GM12875 (cell line): Measurements from ENCODE around the gene TTC38.

Experiments
- H3K4me3 ChIP-seq: one replicate; pipeline ENCODE4 v1.5.1; 2011; ENCODE audit warnings: low read depth, low read length, control low read depth
- TF ChIP-seq, protein P1 (sequence below): IDR thresholded peaks from 2 replicates; pipeline ENCODE4 v1.5.1; 2011; ENCODE audit warnings: low read depth, mild to moderate bottlenecking, control low read depth, inconsistent platforms, low read length, moderate library complexity, borderline replicate concordance; ENCODE audit not compliant: insufficient read depth

TTC38 gene

DNA sequence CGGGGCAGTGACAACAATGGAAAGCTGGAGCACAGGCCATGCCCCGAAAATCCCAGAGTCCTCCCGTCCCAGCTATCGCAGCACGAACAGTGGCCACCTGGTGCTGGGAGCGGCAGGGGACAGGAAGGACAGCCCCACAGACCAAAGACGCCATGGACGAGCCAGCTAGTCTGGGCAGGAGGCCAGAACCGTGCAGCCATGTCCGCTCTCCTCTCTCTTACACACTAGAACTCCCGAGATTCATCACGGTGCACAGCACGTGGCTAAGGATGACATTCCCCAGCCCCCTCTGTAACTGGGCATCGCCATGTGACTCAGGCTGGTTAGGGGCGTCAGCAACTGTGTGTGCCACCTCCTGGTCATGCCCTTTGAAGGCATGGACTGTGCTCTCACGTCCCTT lies 22.3 kb upstream of the TTC38 start:
- no peak overlapping the region for H3K4me3 ChIP-seq
- TF ChIP-seq, protein P1, sequence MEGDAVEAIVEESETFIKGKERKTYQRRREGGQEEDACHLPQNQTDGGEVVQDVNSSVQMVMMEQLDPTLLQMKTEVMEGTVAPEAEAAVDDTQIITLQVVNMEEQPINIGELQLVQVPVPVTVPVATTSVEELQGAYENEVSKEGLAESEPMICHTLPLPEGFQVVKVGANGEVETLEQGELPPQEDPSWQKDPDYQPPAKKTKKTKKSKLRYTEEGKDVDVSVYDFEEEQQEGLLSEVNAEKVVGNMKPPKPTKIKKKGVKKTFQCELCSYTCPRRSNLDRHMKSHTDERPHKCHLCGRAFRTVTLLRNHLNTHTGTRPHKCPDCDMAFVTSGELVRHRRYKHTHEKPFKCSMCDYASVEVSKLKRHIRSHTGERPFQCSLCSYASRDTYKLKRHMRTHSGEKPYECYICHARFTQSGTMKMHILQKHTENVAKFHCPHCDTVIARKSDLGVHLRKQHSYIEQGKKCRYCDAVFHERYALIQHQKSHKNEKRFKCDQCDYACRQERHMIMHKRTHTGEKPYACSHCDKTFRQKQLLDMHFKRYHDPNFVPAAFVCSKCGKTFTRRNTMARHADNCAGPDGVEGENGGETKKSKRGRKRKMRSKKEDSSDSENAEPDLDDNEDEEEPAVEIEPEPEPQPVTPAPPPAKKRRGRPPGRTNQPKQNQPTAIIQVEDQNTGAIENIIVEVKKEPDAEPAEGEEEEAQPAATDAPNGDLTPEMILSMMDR, result no peak

DNA sequence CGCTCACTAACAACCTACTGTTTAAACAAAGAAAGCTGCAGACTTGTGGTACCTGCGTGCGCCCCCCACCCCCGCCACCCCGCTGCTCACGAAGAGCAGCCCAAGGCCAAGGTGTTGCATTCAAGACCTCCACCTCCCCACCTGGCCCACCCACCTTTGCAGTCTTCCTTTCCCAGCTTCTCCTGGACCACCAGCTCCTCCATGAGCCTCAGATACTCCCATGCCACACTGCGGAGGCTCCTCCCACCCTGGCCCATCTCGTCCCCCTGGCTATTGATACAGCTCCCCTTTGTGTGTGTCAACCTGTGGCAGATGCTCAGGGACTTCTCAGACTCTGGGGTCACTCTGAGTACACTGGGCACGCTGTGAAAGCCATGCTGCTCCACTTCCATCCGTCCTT lies 21.6 kb upstream of the TTC38 start:
- TF ChIP-seq, protein P1, result no peak
- H3K4me3 ChIP-seq, result no peak overlapping the region

DNA sequence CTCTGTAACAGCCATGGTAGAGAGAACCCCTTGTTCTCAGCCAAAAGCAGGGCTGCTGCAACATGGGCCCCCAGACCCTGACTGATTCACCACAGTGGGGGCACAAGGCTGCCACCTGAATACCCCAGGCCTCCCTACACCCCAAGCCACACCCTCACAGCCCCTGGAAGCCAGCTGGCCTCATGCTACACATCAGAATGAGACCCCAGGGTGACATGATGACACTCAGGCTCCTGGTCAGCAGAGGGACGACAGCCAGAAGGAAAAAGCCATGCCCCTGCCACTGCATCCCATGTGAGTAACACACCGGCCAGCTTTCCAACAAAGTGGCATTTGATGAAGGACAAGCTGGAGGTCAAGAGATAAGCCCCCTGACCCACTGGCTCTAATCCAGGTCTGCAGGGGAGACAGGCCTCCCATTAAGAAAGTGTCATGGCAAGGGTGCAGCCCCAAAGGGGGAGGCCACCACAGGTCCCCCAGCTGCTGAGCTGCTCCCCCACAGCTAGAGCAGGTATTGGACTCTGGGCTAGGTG lies 20.3 kb upstream of the TTC38 start:
- no peak overlapping the region for H3K4me3 ChIP-seq
- TF ChIP-seq, protein P1, result no peak

DNA sequence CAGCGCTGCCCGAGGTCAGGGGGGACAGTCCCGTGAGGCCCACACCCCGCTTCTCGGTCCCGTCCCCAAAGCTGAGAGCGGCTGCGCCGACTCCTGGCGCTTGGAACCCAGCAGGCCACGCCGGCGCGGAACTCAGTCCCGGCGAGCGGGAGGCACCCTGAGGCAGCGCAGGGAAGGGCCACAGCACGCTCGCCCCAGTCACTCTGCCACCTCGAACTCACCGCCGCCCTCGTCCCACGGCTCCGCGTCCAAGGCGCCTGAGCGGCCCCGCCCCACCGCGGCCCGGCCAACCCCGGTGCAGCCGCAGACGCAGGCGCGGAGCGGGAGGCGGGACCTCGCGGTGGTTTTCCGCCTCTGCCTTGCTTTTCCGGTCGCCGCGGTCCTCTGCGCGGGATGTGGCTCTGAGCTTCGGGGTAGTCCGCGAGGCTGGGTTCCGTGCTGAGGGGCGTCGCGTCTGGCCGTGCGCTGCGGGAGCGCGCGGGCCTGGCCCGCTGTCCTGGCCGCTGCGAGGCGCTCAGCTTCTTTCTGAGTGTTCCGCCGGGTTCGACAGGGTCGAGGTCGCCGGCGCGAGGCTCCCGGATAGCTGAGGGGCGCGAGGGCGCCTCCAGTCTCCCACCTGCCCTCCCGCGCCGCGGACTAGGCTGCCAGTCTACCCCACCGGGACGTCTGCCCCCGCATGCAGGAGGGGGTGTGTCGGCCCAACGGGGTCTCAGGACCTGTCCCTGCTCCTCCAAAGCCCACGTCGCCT lies 17.6 kb upstream of the TTC38 start, which contains the start of gene CDPF1:
CDPF1 (minus strand) TSS at position 259 of the 748 bp plus-strand sequence. CDS start 2,009 bp downstream, outside the sequence.
- TF ChIP-seq, protein P1, result no peak
- H3K4me3 ChIP-seq, result peak within 1 kb of the TSS; percentile 91

DNA sequence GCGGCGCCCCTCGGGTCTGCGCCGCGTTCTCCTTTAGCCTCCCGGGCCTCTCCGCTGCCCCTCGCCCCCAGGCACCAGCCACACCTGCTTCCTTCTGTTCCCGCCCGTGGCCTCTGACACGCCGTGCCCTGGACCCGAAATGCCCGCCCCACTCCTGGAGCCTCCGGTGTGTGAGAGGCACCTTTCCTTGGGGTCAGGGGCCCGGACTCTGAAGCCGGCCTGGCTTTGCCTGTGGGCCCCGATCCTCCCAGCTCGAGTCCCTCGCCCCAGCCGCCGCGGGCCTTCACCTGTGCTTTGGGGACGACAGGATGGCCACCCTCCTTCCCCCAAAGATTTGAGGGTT lies 17.1 kb upstream of the TTC38 start:
- TF ChIP-seq, protein P1, result no peak
- peak overlapping the region; percentile 91 for H3K4me3 ChIP-seq

DNA sequence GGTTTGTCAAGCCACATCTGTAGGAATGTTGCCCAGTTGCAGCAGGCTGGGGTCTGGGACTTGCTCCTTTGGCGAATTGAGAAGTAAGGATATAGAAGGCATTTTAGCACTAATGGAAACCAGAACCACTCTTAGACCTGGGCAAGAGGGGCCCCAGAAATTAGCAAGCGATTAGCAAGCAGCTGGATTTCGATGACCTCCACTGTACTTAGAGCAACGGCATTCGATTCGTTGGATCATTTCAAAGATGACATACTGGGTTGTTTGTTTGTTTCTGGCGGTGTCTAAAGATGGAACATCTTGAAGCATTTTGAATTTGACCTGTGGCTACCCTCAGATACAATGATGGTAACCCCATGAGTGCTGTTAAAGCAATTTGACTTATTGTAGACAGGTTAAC lies 16.5 kb upstream of the TTC38 start:
- TF ChIP-seq, protein P1, result no peak
- peak overlapping the region; percentile 91 for H3K4me3 ChIP-seq

DNA sequence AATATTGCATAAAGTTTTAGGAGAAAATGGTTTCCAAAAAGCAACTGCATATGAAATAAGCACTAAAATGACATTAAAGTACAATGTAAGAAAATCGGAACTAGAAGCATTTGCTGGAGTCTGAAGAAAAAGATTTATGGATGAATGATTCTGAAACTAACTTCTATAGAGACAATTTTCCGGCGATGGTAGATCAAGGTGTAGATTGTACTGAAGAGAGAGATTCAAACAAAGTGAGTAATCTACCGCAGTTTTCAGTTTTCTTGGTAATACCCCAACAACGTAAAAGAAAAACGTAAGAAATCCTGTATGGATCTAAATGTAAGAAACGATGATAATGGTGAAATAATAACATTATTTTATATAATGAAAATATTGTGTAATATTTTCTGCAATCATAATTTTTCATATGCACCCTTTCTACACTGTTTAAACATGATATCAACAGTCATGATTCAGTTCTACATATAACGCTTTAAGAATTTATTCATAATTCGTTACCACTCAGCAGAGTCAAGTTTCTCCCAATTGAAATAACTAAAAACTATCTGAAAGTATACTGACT lies 15.9 kb upstream of the TTC38 start:
- no peak overlapping the region for H3K4me3 ChIP-seq
- TF ChIP-seq, protein P1, result no peak
